BJ (cell line): ENCODE data around the gene CHSY1. TPM values are rescaled to one million over a fixed set of nuclear protein-coding genes. Genes with fewer than 3 reads are reported as not detected.
A peak's percentile ranks its signal among the peaks of the same experiment; 100 is the strongest.

Experiments
- CTCF ChIA-PET: fragments of 350-600 bp; formaldehyde crosslinking; extraction: SDS; loops from one replicate; lab custom pipeline; 2021; ENCODE audit warnings: antibody characterized with exemption, inconsistent platforms; lab: Yijun Ruan, JAX
- POLR2A ChIA-PET: fragments of 300-600 bp; sonication (Branson Sonifier 250); formaldehyde crosslinking; extraction: SDS; loops from one replicate; lab custom pipeline; 2021; ENCODE audit warnings: antibody characterized with exemption; lab: Charles Lee
- DNase-seq: peaks from one replicate; pipeline ENCODE4 v3.0.0-alpha.2; 2011; ENCODE audit warnings: low read depth
- H3K27me3 ChIP-seq: 2 replicates; pipeline ENCODE4 v1.6.0; 2011; ENCODE audit warnings: low read length; ENCODE audit not compliant: control insufficient read depth, insufficient read depth
- H3K36me3 ChIP-seq: 2 replicates; pipeline ENCODE4 v1.5.1; 2011; ENCODE audit warnings: low read length; ENCODE audit not compliant: control insufficient read depth, insufficient read depth
- H3K4me3 ChIP-seq: 2 replicates; pipeline ENCODE4 v1.5.1; 2011; ENCODE audit warnings: low read depth, mild to moderate bottlenecking, control low read depth, low read length
- CTCF ChIP-seq: IDR thresholded peaks from 2 replicates; pipeline ENCODE4 v1.5.1; 2011; ENCODE audit warnings: low read depth, mild to moderate bottlenecking, control low read depth, inconsistent platforms, low read length, moderate library complexity; ENCODE audit not compliant: insufficient read depth
- polyA plus RNA-seq: library from polyadenylated mRNA; depleted of rRNA; stranded (reverse); fragments of >200 nt; gene quantifications from 2 replicates; pipeline ENCODE4 v1.2.3, GENCODE V29; 2011

The CHSY1 gene
- polyA plus RNA-seq, 1 experiment: 17.7 TPM

DNA sequence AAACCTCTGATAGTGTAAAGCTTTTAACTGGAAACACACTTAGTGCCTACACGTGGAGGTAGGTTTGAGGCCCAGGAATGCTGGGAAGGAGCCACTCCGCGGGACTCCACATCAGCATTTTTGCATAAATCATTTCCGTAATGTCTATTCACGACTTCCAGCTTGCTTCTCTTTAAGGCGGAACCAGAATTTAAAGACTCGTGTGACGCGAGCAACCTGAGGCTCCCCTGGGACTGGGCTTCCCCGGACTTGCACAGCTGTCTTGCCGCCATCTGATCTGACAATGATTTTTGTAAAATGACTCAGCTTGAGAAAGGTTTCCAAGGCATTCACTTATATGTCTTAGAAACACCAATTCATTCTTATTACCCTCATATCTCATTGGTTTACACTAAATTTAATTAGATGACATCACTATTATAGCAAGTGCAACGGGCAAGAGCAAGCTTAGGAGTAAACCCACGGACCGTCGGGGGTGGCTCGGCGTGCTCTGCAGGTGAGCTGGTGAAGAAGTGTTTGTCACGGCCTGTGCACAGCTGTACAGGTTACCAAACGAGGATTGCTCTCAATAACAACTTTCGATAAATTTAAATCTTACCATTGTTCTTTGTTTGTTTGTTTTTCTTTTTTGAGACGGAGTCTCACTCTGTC lies 95.2 kb downstream of the CHSY1 start:
- TF ChIP-seq CTCF: no peak
- CTCF ChIA-PET: no interaction called here
- DNase-seq: no peak
- Histone ChIP-seq H3K27me3 (no peaks in the 10 kb centered on the region), H3K4me3 (no peak overlapping the region), H3K36me3 (no peaks in the 10 kb centered on the region)
- POLR2A ChIA-PET: interaction anchor here (0.7 kb wide), 1 partner anchor 30 kb away, joined by 3 read pairs; no protein-coding TSS in a partner anchor

DNA sequence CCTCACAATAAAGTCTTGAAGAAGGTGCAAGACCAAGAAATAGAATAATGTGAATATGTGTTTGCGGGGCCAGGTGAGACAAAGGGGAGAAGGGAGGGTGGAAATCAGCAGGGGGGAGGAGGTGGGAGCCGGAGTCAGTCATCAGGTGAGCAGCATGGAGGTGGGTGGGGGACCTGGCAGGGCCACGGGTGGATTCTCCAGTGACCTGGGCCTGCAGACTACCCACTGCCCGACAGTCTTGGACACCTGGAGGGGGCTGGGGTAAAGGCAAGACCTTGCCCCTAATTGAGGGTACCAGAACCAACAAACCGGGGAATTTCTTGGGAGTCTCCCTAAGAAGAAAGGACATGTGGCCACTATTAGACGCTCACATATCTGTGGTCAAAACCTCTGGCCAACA lies 95.8 kb downstream of the CHSY1 start:
- ChIA-PET POLR2A (interaction anchor here (0.7 kb wide), 1 partner anchor 29 kb away, joined by 3 read pairs; no protein-coding TSS in a partner anchor), CTCF (interaction anchor here (0.7 kb wide), 1 partner anchor 10 kb away, joined by 4 read pairs; no protein-coding TSS in a partner anchor)
- TF ChIP-seq CTCF: no peak
- Histone ChIP-seq H3K27me3 (no peaks in the 10 kb centered on the region), H3K36me3 (no peaks in the 10 kb centered on the region), H3K4me3 (no peak overlapping the region)
- DNase-seq: no peak

- ChIA-PET CTCF (no interaction called here), POLR2A (no interaction called here)
- no peaks in the 10 kb centered on the region for H3K27me3 ChIP-seq
Measured at GRCh38 chr15:101153801-101154656, 97.8 kb downstream of the CHSY1 start.

DNA sequence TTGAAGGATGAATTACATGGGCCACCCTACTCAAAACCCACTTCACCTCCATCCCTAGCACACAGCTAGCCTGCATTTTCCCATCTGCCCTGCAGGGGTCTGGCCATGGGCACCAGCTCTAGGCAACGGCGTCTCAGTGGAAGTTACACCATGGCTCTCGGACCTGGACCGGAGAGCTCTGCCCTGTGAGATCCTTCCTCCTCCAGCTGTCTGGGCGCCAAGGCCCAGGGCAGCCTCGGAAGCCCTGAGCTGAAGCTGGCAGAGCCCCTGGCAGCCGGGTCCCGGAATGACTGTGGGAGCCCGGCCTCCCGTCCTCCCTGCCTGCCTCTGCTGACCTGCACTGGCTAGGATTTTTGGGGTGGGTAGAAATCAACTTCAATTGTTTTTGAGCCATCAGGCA lies 98.9 kb downstream of the CHSY1 start:
- CTCF ChIA-PET: interaction anchor here (1.0 to 1.4 kb wide), 2 partner anchors 18 to 31 kb away, joined by 3 to 4 read pairs; no protein-coding TSS in a partner anchor
- no peak overlapping the region for H3K4me3 ChIP-seq
- TF ChIP-seq CTCF: 0 out of 2 replicates have a peak, but pooled peaks have one; percentile 17
- no peaks in the 10 kb centered on the region for H3K36me3 ChIP-seq
- DNase-seq: no peak
- no peaks in the 10 kb centered on the region for H3K27me3 ChIP-seq
- POLR2A ChIA-PET: no interaction called here

More at GRCh38 chr15:101153801-101154656, 97.8 kb downstream of the CHSY1 start:
- DNase-seq: no peak
- H3K36me3 ChIP-seq: no peaks in the 10 kb centered on the region
- TF ChIP-seq CTCF: no peak
- H3K4me3 ChIP-seq: no peak overlapping the region

DNA sequence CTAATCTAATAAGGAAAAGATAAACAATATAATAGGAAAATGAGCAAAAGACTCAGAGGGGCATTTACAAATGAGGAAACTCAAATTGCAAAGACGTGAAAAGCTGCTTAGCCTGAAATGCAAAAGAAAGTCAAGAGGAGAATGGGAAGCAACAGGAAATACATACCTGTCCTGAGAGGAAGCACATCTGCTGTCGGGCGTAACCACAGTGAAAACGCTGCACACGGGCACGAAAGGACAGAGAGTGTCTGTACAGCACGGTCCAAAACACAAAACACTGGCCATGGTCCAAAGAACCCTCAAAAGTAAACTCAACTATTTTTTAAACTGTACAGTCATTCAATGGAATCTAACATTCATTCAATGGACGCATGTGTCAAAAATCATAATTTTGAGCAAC lies 100.6 kb downstream of the CHSY1 start:
- CTCF ChIA-PET: interaction anchor here (1.3 kb wide), 1 partner anchor 16 kb away, joined by 3 read pairs; no protein-coding TSS in a partner anchor
- TF ChIP-seq CTCF: no peak
- POLR2A ChIA-PET: no interaction called here

More for the DNA sequence above, 100.6 kb downstream of the CHSY1 start:
- Histone ChIP-seq H3K27me3 (no peaks in the 10 kb centered on the region; the same call in 1 of the 2 replicates), H3K4me3 (no peak overlapping the region), H3K36me3 (no peaks in the 10 kb centered on the region)
- DNase-seq: no peak
